ENCODE results near the gene TCF4. TPM values are rescaled to one million over a fixed set of nuclear protein-coding genes. Genes with fewer than 3 reads are reported as not detected.

TCF4 gene
- total RNA-seq, 1 experiment from 2014 or later: 104 TPM

DNA sequence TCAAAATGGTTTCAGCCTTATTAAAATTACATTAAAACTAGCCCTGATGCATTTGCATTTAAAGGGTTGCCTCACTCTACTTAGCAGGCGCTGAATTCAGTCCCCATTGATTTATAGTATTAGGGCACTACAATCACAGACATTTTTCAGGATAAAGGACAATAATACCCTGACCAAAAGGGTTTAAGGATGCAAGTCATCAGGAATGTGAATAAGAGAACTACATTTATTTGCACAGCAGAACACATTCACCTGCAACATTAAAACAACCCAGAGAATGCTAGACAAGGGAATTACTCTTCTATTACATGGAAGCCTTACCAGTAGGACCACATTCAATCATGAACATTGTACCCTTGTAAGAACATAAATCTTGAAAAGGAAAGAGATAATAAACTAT lies 93.6 kb downstream of the TCF4 start:
- ChIA-PET POLR2A (no interaction called here), CTCF (no interaction called here)
- Mint-ChIP-seq H3K36me3 (no peaks in the 10 kb centered on the region), H3K27ac (no peak overlapping the region), H3K27me3 (ENCODE audit: low read depth) (no peaks in the 10 kb centered on the region), H3K4me3 (no peak overlapping the region), H3K4me1 (peaks cover 84% of the 10 kb centered on the region), H3K9me3 (no peaks in the 10 kb centered on the region)
- no peak for DNase-seq (ENCODE audit: low spot score)
- TF ChIP-seq, protein P1, sequence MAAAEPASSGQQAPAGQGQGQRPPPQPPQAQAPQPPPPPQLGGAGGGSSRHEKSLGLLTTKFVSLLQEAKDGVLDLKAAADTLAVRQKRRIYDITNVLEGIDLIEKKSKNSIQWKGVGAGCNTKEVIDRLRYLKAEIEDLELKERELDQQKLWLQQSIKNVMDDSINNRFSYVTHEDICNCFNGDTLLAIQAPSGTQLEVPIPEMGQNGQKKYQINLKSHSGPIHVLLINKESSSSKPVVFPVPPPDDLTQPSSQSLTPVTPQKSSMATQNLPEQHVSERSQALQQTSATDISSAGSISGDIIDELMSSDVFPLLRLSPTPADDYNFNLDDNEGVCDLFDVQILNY (CRISPR knock-in tag; IDR thresholded peaks at IDR 0.05): no peak
- TF ChIP-seq, protein P2, sequence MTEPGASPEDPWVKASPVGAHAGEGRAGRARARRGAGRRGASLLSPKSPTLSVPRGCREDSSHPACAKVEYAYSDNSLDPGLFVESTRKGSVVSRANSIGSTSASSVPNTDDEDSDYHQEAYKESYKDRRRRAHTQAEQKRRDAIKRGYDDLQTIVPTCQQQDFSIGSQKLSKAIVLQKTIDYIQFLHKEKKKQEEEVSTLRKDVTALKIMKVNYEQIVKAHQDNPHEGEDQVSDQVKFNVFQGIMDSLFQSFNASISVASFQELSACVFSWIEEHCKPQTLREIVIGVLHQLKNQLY (CRISPR knock-in tag; IDR thresholded peaks at IDR 0.05): no peak
- TF ChIP-seq GTF2I (CRISPR knock-in tag; conservative IDR thresholded peaks at IDR 0.05) (no peak), NFATC4 (CRISPR knock-in tag; IDR thresholded peaks at IDR 0.05) (no peak), NR3C1 (CRISPR knock-in tag; conservative IDR thresholded peaks at IDR 0.05; ENCODE audit: low read depth) (no peak), CREB1 (CRISPR knock-in tag; IDR thresholded peaks at IDR 0.05) (no peak), ETV6 (CRISPR knock-in tag; IDR thresholded peaks at IDR 0.05) (no peak), CBFB (CRISPR knock-in tag; IDR thresholded peaks at IDR 0.05; ENCODE audit: low read depth) (no peak), HMGA2 (CRISPR knock-in tag; IDR thresholded peaks at IDR 0.05) (no peak), EMX1 (CRISPR knock-in tag; IDR thresholded peaks at IDR 0.05) (no peak), NFE2L1 (CRISPR knock-in tag; IDR thresholded peaks at IDR 0.05) (no peak), ELF4 (CRISPR knock-in tag; IDR thresholded peaks at IDR 0.05; ENCODE audit: low read depth) (no peak), MXD4 (CRISPR knock-in tag; IDR thresholded peaks at IDR 0.05; ENCODE audit: borderline replicate concordance) (no peak)
- TF ChIP-seq, protein P3, sequence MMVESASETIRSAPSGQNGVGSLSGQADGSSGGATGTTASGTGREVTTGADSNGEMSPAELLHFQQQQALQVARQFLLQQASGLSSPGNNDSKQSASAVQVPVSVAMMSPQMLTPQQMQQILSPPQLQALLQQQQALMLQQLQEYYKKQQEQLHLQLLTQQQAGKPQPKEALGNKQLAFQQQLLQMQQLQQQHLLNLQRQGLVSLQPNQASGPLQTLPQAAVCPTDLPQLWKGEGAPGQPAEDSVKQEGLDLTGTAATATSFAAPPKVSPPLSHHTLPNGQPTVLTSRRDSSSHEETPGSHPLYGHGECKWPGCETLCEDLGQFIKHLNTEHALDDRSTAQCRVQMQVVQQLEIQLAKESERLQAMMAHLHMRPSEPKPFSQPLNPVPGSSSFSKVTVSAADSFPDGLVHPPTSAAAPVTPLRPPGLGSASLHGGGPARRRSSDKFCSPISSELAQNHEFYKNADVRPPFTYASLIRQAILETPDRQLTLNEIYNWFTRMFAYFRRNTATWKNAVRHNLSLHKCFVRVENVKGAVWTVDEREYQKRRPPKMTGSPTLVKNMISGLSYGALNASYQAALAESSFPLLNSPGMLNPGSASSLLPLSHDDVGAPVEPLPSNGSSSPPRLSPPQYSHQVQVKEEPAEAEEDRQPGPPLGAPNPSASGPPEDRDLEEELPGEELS (CRISPR knock-in tag; IDR thresholded peaks at IDR 0.05): no peak
- TF ChIP-seq, protein P4, sequence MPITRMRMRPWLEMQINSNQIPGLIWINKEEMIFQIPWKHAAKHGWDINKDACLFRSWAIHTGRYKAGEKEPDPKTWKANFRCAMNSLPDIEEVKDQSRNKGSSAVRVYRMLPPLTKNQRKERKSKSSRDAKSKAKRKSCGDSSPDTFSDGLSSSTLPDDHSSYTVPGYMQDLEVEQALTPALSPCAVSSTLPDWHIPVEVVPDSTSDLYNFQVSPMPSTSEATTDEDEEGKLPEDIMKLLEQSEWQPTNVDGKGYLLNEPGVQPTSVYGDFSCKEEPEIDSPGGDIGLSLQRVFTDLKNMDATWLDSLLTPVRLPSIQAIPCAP (CRISPR knock-in tag; IDR thresholded peaks at IDR 0.05): no peak
- ATAC-seq: no peak

DNA sequence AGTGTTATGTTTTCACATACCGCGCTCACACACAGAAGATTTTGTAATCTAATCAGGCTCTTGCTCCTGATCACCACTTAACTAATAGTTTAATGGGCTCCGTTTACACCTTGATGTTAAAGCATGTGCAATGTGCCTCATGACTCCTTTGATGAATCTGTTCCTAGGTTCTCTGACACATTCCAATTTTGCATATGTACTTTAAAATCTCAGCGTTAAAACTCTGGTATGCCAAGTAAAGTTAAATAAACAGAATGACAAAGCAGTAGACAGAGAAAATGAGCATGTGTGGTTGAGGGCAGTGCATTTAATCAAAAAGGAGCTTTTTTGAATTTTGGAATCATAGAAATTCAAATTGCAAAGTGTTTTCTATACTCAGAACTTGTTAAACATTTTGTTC lies 96.4 kb downstream of the TCF4 start:
- POLR2A ChIA-PET: no interaction called here

More for the DNA sequence above, 96.4 kb downstream of the TCF4 start:
- ATAC-seq (no peak), DNase-seq (ENCODE audit: low spot score) (no peak)
- no peaks in the 10 kb centered on the region for H3K9me3 Mint-ChIP-seq
- no peak overlapping the region for H3K4me3 Mint-ChIP-seq
- CTCF ChIA-PET: no interaction called here
- peaks cover 89% of the 10 kb centered on the region for H3K4me1 Mint-ChIP-seq
- no peaks in the 10 kb centered on the region for H3K27me3 Mint-ChIP-seq (ENCODE audit: low read depth)
- no peak overlapping the region for H3K27ac Mint-ChIP-seq
- TF ChIP-seq ZNF138 (CRISPR knock-in tag; conservative IDR thresholded peaks at IDR 0.05) (no peak), NR1H2 (CRISPR knock-in tag; IDR thresholded peaks at IDR 0.05) (no peak), CBFB (CRISPR knock-in tag; IDR thresholded peaks at IDR 0.05; ENCODE audit: low read depth) (no peak)
- TF ChIP-seq, protein P1 (CRISPR knock-in tag; IDR thresholded peaks at IDR 0.05): no peak
- TF ChIP-seq, protein P5, sequence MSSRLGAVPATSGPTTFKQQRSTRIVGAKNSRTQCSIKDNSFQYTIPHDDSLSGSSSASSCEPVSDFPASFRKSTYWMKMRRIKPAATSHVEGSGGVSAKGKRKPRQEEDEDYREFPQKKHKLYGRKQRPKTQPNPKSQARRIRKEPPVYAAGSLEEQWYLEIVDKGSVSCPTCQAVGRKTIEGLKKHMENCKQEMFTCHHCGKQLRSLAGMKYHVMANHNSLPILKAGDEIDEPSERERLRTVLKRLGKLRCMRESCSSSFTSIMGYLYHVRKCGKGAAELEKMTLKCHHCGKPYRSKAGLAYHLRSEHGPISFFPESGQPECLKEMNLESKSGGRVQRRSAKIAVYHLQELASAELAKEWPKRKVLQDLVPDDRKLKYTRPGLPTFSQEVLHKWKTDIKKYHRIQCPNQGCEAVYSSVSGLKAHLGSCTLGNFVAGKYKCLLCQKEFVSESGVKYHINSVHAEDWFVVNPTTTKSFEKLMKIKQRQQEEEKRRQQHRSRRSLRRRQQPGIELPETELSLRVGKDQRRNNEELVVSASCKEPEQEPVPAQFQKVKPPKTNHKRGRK (CRISPR knock-in tag; IDR thresholded peaks at IDR 0.05; ENCODE audit: borderline replicate concordance): no peak
- no peaks in the 10 kb centered on the region for H3K36me3 Mint-ChIP-seq

Data from WTC11 (cell line).